GM15510 (cell line): ENCODE results near the gene MCM7.

Experiments
- POLR2A ChIP-seq: IDR thresholded peaks from 3 replicates; pipeline ENCODE4 v1.6.1; 2011; ENCODE audit warnings: borderline replicate concordance; ENCODE audit not compliant: insufficient read length; ENCODE audit errors: extremely low read depth

MCM7 gene

GRCh38 chr7:100101016-100101862 lies at the start of gene MCM7, which contains the start of gene AP4M1:
MCM7 (minus strand) TSS chr7:100101397; CDS start chr7:100101294, 103 bp downstream.
AP4M1 (plus strand) TSS chr7:100101643; CDS start chr7:100101715, 72 bp downstream.
- TF ChIP-seq POLR2A = peak; percentile 53

GRCh38 chr7:100148559-100149328 lies 47.5 kb upstream of the MCM7 start, which contains the start of gene LAMTOR4:
LAMTOR4 (plus strand) TSS chr7:100148918; CDS start chr7:100148973, 55 bp downstream.
- TF ChIP-seq POLR2A = peak; percentile 87

- TF ChIP-seq POLR2A = no peak
Observed at GRCh38 chr7:100148225-100148558, 47.0 kb upstream of the MCM7 start.

- TF ChIP-seq POLR2A = no peak
Observed at GRCh38 chr7:100147278-100147677, 46.1 kb upstream of the MCM7 start.

- no peak for TF ChIP-seq POLR2A
Observed at GRCh38 chr7:100142461-100142860, 41.3 kb upstream of the MCM7 start.

- TF ChIP-seq POLR2A = no peak
Observed at GRCh38 chr7:100141555-100141949, 40.4 kb upstream of the MCM7 start.

GRCh38 chr7:100137851-100138760 lies 36.9 kb upstream of the MCM7 start:
- TF ChIP-seq POLR2A = no peak

GRCh38 chr7:100132697-100133151 lies 31.5 kb upstream of the MCM7 start:
- TF ChIP-seq POLR2A = no peak

GRCh38 chr7:100132126-100132525 lies 30.9 kb upstream of the MCM7 start:
- TF ChIP-seq POLR2A = no peak

GRCh38 chr7:100130608-100131453 lies 29.6 kb upstream of the MCM7 start:
- TF ChIP-seq POLR2A = no peak

GRCh38 chr7:100128637-100128963 lies 27.4 kb upstream of the MCM7 start:
- TF ChIP-seq POLR2A = no peak

GRCh38 chr7:100127866-100128636 lies 26.9 kb upstream of the MCM7 start:
- no peak for TF ChIP-seq POLR2A

GRCh38 chr7:100126931-100127865 lies 26.0 kb upstream of the MCM7 start, which contains the start of gene MBLAC1:
MBLAC1 (plus strand) TSS chr7:100126967; CDS start chr7:100127396, 429 bp downstream.
- TF ChIP-seq POLR2A = peak; percentile 76
